ENCODE results near the gene SLC9B1.

Gene SLC9B1, protein sequence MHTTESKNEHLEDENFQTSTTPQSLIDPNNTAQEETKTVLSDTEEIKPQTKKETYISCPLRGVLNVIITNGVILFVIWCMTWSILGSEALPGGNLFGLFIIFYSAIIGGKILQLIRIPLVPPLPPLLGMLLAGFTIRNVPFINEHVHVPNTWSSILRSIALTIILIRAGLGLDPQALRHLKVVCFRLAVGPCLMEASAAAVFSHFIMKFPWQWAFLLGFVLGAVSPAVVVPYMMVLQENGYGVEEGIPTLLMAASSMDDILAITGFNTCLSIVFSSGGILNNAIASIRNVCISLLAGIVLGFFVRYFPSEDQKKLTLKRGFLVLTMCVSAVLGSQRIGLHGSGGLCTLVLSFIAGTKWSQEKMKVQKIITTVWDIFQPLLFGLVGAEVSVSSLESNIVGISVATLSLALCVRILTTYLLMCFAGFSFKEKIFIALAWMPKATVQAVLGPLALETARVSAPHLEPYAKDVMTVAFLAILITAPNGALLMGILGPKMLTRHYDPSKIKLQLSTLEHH

GRCh38 chr4:103019308-103020124 is at the start of gene SLC9B1:
Gene SLC9B1, minus strand, starts transcription at chr4:103019705. Its CDS starts 27,994 bp downstream, at chr4:102991711.
- DNase-seq: peak; percentile 95

DNA sequence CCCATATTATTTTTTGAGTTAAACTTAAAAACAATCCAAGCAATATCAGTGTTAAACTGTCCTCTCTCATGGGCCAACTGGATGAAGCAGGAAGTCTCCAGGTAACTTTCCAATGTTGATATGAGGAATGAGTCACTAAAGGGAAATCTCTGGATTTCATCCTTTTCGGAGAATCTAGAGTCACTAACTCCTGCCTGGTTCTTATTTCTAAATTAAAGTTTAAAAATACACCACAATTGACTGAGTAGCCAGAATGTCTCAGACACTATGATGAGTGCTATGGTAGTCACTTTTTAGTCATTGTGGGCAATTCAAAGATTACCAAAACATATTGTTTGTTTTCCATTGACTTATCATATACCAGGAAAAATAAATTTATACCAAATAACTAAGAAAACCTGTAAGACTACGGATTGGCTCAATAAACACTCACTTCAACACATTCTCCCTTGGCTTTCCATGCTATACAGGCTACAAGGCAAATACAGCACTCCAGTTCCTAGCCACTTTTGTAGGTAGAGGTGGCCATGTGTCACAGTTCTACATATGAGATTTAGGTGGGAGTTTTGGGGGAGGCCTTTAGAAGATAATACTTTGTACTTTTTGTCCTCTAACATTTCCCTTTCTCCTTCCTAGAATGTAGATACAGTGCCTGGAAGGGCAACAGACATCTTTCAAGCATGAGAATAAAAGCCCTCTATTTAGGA is 48.5 kb upstream of the SLC9B1 start:
- DNase-seq: no peak

DNA sequence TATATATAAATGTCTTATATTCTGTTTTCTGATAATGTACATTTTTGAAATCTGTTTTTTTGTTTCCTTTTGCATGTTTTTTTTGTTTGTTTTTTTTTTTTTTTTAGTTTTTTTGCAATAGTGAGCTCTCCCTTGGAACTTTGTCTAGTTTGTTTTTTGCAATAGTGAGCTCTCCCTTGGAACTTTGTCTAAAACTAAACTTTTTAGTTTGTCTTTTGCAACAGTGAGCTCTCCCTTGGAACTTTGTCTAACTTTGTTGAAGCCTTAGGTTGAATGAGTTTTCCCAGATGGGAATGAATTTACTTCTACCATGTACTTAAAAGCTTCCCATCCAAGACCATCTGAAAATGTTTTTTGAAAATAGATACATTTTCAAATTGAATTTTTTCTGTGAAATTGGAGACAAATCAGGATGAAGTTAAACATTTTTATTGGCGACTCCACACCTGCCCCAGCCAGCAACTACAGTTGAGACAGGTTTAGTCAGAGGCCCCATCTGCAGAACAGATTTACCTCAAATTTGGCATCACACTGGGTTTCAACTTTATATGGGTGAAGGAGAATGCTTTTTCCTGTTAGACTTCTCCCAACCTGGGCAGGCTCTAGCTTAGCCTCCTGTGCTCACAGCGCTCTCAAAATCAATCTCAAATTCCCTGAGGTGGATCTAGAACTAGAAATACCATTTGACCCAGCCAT is 41.1 kb upstream of the SLC9B1 start:
- DNase-seq: no peak

- DNase-seq: no peak
These were observed 34.5 kb upstream of the SLC9B1 start for GRCh38 chr4:103054030-103054429.

GRCh38 chr4:103052779-103053178 is 33.3 kb upstream of the SLC9B1 start:
- no peak for DNase-seq

- no peak for DNase-seq
These were observed 32.6 kb upstream of the SLC9B1 start for GRCh38 chr4:103052145-103052544.

GRCh38 chr4:103050736-103051436 is 31.4 kb upstream of the SLC9B1 start:
- DNase-seq: no peak

- peak; percentile 18 for DNase-seq
These were observed 27.1 kb upstream of the SLC9B1 start for GRCh38 chr4:103046416-103047290.

GRCh38 chr4:103044183-103044582 is 24.7 kb upstream of the SLC9B1 start:
- DNase-seq: no peak

- DNase-seq: no peak
These were observed 16.7 kb upstream of the SLC9B1 start for GRCh38 chr4:103036169-103036568.

DNA sequence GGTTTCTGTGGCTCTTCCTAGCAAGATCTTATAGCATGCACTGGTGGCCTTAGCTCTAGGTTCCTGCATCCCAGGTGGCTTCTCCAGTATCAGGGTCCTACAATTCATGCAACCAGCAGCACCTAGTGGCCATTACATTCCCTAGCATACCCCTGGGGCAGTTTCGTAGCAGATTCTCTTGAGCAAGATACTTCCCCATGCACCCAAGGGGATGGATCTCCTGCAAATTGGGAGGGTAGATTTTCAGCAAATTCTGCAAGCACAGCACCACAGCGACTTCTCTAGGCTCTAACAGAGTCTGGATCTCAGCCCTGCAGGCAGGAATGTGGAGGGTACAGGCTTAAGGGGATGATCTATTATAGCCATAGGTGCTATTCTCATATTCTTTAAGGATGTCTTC is 13.1 kb upstream of the SLC9B1 start:
- no peak for DNase-seq

- DNase-seq: no peak
These were observed 11.3 kb upstream of the SLC9B1 start for GRCh38 chr4:103030791-103031190.

DNA sequence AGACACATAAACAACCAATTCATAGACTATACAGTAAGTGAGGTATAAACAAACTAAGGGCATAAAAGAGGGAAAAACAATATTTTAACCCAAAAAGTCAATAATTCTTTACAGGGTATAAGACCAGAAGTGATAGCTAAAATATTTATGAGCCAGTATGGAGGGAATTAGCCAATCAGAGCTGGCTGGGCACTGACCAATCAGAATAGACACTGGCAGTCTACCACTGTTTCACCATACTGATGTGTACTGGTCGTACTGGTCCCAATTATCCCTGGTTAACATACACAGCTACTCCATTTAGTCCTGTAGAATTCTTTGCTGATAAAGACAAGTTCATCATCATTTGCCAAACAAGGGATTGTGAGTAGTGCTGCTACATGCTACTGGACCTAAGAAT is 9.8 kb upstream of the SLC9B1 start:
- no peak for DNase-seq

DNA sequence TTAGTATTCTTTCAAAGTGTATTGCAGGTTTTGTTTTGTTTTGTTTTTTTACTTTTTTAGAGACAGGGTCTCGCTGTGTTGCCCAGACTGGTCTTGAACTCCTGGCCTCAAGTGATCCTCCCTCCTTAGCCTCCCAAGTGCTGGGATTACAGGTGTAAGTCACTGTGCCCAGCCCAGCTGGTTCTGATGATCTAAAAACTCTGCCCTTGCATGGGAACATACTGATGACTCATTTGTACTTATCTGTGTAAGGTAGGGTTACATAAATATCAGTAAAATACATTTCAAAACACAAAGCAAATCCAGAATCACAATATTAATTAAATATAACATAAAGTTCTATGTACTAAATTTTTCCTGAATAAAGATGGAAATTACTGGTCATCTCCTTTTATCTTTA is 7.4 kb upstream of the SLC9B1 start:
- no peak for DNase-seq

GRCh38 chr4:103024996-103025395 is 5.5 kb upstream of the SLC9B1 start:
- no peak for DNase-seq

- no peak for DNase-seq
These were observed 1.6 kb upstream of the SLC9B1 start for GRCh38 chr4:103021120-103021519.

GRCh38 chr4:103018391-103019307 is 856 bp downstream of the SLC9B1 start:
- DNase-seq: no peak

- no peak for DNase-seq
These were observed 7.0 kb downstream of the SLC9B1 start for GRCh38 chr4:103012551-103012950.

DNA sequence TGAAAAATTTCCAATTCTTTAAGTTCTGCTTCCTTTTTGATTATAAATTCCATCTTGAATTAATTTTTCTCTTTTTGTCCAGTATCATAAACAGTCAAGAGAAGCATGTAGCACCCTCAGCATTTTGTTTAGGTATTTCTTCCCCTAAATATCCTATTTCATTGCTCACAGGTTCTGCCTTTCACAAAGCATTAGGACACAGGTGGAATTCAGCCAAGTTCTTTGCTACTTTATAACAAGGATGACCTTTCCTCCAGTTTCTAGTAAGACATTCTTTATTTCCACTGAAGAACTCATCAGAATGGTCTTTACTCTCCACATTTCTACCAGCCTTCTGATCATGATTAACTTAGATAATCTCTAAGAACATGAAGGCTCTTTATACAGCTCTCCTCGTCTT is 7.4 kb downstream of the SLC9B1 start:
- DNase-seq: no peak

Measured in activated naive CD4-positive, alpha-beta T cell treated with anti-CD3 and anti-CD28 coated beads, Interleukin-2, amount 50 U/mL, for 16 hours (primary cell).